AG10803 (cell line): Measurements from ENCODE around the gene SLC39A6.
"Not testable (repeated sequence)": the region's sequence is repeated elsewhere in the genome, so short reads cannot be mapped to it uniquely, and the experiment has no call there.

Experiments used
- DNase-seq: peaks from one replicate; pipeline ENCODE4 v3.0.0; 2010; ENCODE audit warnings: low read depth
- H3K4me3 ChIP-seq: 2 replicates; pipeline ENCODE4 v1.5.1; 2011; ENCODE audit warnings: mild to moderate bottlenecking, low read length, control low read depth
- CTCF ChIP-seq: conservative IDR thresholded peaks from 2 replicates; pipeline ENCODE4 v1.5.1; 2011; ENCODE audit warnings: mild to moderate bottlenecking, low read length, control low read depth, inconsistent platforms

SLC39A6 gene

GRCh38 chr18:36074435-36074834, 54.7 kb downstream of the SLC39A6 start:
- TF ChIP-seq CTCF: no peak
- no peak for DNase-seq

GRCh38 chr18:36073676-36074075, 55.5 kb downstream of the SLC39A6 start:
- no peak for TF ChIP-seq CTCF
- no peak for DNase-seq
- H3K4me3 ChIP-seq: no peak overlapping the region

More at GRCh38 chr18:36074435-36074834, 54.7 kb downstream of the SLC39A6 start:
- no peak overlapping the region for H3K4me3 ChIP-seq

- not testable (repeated sequence) for H3K4me3 ChIP-seq, DNase-seq
Measured at GRCh38 chr18:36072406-36072805, 56.7 kb downstream of the SLC39A6 start.

- peak within 1 kb of the TSS; percentile 92 for H3K4me3 ChIP-seq
- DNase-seq: peak; percentile 92
- no peak for TF ChIP-seq CTCF
Measured at GRCh38 chr18:36067055-36067957, 61.8 kb downstream of the SLC39A6 start, which contains the start of gene RPRD1A. TSS of gene RPRD1A (minus strand) at chr18:36067559. CDS start at chr18:36067404, 155 bp downstream.

- no peak for DNase-seq
- H3K4me3 ChIP-seq: peak overlapping the region; percentile 92
- TF ChIP-seq CTCF: no peak
Measured at GRCh38 chr18:36066686-36067054, 62.5 kb downstream of the SLC39A6 start.

- TF ChIP-seq CTCF: no peak
- peak overlapping the region; percentile 92 for H3K4me3 ChIP-seq
- DNase-seq: peak; percentile 18
Measured at GRCh38 chr18:36066001-36066400, 63.1 kb downstream of the SLC39A6 start.

GRCh38 chr18:36064809-36065079, 64.4 kb downstream of the SLC39A6 start:
- not testable (repeated sequence) for H3K4me3 ChIP-seq, DNase-seq

GRCh38 chr18:36064027-36064808, 64.9 kb downstream of the SLC39A6 start:
- no peak for TF ChIP-seq CTCF
- no peak overlapping the region for H3K4me3 ChIP-seq
- no peak for DNase-seq
